ENCODE measurements around the gene NCKAP5. TPM values are rescaled to one million over a fixed set of nuclear protein-coding genes. Genes with fewer than 3 reads are reported as not detected.

The NCKAP5 gene
- total RNA-seq, 4 donors from 2014 or later: 0.03 to 0.55 (median 0.33) TPM

DNA sequence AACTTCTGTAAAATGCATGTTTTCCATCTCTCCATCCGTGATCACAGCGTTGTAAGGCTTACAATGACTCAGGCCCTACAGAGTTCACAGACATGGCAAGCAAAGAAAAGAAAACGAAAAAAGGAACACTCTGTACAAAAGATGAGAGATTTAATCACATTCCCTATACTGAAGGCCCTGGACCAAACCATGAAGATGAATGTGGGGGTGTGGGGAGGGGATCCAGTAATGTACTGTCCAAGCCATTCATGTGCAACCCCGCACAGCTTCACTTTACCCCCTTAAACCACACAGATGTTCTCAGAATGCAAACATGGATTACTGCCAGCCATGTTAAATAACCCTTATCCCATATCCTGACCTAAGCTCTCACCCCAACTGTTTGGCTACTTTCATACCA lies 391.1 kb downstream of the NCKAP5 start:
- DNase-seq: no peak
- ATAC-seq: no peak
- Histone ChIP-seq H3K27me3 (no peaks in the 10 kb centered on the region), H3K36me3 (no peaks in the 10 kb centered on the region), H3K9me3 (no peaks in the 10 kb centered on the region), H3K27ac (no peak overlapping the region), H3K4me3 (no peak overlapping the region), H3K4me1 (no peaks in the 10 kb centered on the region)
- intact Hi-C loops (cut with DNase I; ENCODE audit: low total_unique reads): no loop called here
- in situ Hi-C loops (cut with MboI; ENCODE audit: low sequenced_read_pairs in 4 of 4): no loop called here
- TF ChIP-seq, protein P1, sequence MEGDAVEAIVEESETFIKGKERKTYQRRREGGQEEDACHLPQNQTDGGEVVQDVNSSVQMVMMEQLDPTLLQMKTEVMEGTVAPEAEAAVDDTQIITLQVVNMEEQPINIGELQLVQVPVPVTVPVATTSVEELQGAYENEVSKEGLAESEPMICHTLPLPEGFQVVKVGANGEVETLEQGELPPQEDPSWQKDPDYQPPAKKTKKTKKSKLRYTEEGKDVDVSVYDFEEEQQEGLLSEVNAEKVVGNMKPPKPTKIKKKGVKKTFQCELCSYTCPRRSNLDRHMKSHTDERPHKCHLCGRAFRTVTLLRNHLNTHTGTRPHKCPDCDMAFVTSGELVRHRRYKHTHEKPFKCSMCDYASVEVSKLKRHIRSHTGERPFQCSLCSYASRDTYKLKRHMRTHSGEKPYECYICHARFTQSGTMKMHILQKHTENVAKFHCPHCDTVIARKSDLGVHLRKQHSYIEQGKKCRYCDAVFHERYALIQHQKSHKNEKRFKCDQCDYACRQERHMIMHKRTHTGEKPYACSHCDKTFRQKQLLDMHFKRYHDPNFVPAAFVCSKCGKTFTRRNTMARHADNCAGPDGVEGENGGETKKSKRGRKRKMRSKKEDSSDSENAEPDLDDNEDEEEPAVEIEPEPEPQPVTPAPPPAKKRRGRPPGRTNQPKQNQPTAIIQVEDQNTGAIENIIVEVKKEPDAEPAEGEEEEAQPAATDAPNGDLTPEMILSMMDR (IDR thresholded peaks at IDR 0.05 in 4 of 5, conservative IDR thresholded peaks at IDR 0.05 in 1 of 5): no peak
- no peak for TF ChIP-seq POLR2A (IDR thresholded peaks at IDR 0.05)

DNA sequence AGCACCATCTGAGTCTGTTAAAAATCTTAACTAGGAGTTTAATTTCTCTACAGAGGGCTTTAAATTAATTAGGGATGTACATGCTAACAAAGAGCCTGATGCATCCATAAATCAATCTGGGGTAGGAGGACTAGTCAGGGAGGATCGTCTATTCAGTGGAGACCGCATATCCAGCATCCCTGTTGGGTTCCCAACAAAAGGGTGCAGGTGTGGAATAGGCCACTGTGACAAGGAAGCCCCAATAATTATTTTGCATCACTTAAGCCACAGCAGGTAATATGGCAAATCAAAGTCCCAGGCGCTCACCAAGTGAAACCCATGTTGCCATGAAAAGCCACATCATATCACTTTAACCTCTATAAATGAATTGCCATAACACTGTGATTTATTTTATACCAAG lies 392.3 kb downstream of the NCKAP5 start:
- intact Hi-C loops (cut with DNase I; ENCODE audit: low total_unique reads) (no loop called here), in situ Hi-C loops (cut with MboI; ENCODE audit: low sequenced_read_pairs in 4 of 4) (no loop called here)
- ATAC-seq (no peak), DNase-seq (no peak)
- Histone ChIP-seq H3K9me3 (no peaks in the 10 kb centered on the region), H3K4me3 (no peak overlapping the region), H3K36me3 (no peaks in the 10 kb centered on the region), H3K27me3 (no peaks in the 10 kb centered on the region), H3K4me1 (no peaks in the 10 kb centered on the region), H3K27ac (no peak overlapping the region)
- TF ChIP-seq, protein P1 (IDR thresholded peaks at IDR 0.05 in 4 of 5, conservative IDR thresholded peaks at IDR 0.05 in 1 of 5): no peak
- no peak for TF ChIP-seq POLR2A (IDR thresholded peaks at IDR 0.05)

DNA sequence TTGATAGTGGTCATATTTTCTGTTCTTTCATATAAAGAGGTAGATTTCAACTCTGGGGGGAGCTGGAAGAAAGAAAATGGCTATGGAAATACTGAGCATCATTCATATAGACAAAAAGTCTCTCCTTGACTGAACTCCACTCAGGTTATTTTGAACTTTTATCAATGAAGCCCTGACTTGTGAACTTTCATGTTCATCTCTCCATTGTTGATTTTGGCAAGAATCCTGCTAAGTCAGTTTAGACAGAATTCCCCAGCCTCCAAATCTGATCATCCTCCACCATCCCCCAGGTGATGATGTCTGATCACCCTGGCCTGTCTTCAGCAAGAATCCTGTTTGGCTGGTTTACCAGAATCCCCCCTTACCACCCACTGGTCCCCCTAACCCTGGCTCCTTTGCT lies 395.0 kb downstream of the NCKAP5 start:
- Histone ChIP-seq H3K9me3 (no peaks in the 10 kb centered on the region), H3K4me3 (no peak overlapping the region), H3K27me3 (no peaks in the 10 kb centered on the region), H3K4me1 (no peaks in the 10 kb centered on the region), H3K36me3 (no peaks in the 10 kb centered on the region), H3K27ac (no peak overlapping the region)
- ATAC-seq: no peak
- intact Hi-C loops (cut with DNase I; ENCODE audit: low total_unique reads) (no loop called here), in situ Hi-C loops (cut with MboI; ENCODE audit: low sequenced_read_pairs in 4 of 4) (no loop called here)
- DNase-seq: no peak
- TF ChIP-seq, protein P1 (IDR thresholded peaks at IDR 0.05 in 4 of 5, conservative IDR thresholded peaks at IDR 0.05 in 1 of 5): no peak
- TF ChIP-seq POLR2A (IDR thresholded peaks at IDR 0.05): no peak

- Histone ChIP-seq H3K36me3 (no peaks in the 10 kb centered on the region), H3K9me3 (no peaks in the 10 kb centered on the region), H3K27me3 (no peaks in the 10 kb centered on the region), H3K4me3 (no peak overlapping the region), H3K4me1 (no peaks in the 10 kb centered on the region), H3K27ac (no peak overlapping the region)
- intact Hi-C loops (cut with DNase I; ENCODE audit: low total_unique reads) (no loop called here), in situ Hi-C loops (cut with MboI; ENCODE audit: low sequenced_read_pairs in 4 of 4) (no loop called here)
- TF ChIP-seq, protein P1 (IDR thresholded peaks at IDR 0.05 in 4 of 5, conservative IDR thresholded peaks at IDR 0.05 in 1 of 5): peak in 1 of 5 experiments; percentile 18
- no peak for TF ChIP-seq POLR2A (IDR thresholded peaks at IDR 0.05)
- DNase-seq: no peak
- no peak for ATAC-seq
These were observed 396.8 kb downstream of the NCKAP5 start for GRCh38 chr2:133171393-133172004.
